HG03039 (cell line): ENCODE data around the gene EIF3K.

Experiments used
- ATAC-seq: cut with Tn5 transposase; IDR thresholded peaks from one replicate; pipeline ENCODE4 v1.9.1; 2021; ENCODE audit warnings: mild to moderate bottlenecking, moderate library complexity; ENCODE audit not compliant: unreplicated experiment

Gene EIF3K

GRCh38 chr19:38683393-38684077 lies 64.5 kb downstream of the EIF3K start:
- no peak for ATAC-seq

- no peak for ATAC-seq
These were observed 65.3 kb downstream of the EIF3K start for GRCh38 chr19:38684078-38684861.

GRCh38 chr19:38684862-38685665 lies 66.1 kb downstream of the EIF3K start:
- ATAC-seq: no peak

GRCh38 chr19:38685666-38686529 lies 66.9 kb downstream of the EIF3K start:
- no peak for ATAC-seq

- no peak for ATAC-seq
These were observed 67.5 kb downstream of the EIF3K start for GRCh38 chr19:38686530-38686888.
